ENCODE results near the gene NAA38.
A peak's percentile ranks its signal among the peaks of the same experiment; 100 is the strongest.

NAA38 gene

DNA sequence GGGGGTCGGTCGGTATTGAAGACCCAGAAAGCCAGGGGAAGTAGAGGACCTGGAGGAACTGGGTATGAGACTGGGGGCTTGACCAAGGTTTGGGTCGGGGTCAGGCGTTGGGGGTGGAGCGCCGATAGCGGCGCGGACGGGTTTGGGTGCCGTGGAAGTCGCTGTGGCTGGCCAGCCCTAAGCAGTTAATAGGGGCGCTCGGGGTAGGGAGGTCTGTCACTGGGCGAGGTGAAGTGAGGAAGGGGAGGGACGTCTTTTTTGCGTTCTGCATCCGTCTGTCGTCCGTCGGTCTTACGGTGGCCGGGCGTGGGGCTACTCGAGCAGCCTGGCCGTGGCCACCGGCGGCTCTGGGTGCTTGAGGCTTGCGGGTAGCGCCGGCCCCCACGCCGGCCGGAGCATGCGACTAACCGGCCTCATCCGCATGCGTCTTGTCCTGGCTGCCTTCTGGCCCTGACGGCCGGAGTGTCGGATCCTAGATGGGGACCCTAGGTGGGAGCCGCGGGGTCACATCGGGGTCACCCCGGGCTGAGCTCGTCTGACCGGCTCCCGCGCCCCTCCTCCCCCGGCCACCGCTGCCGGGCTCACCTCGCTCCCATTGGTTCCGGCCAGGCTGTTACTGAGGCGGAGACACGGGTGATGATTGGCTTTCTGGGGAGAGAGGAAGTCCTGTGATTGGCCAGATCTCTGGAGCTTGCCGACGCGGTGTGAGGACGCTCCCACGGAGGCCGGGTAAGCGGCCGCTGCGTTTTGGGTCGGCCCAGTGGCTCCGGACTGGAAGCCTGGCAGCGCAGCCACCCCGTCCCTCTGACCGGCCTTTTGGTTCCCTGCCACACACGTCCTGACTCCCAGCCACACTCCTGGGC lies 12.8 kb downstream of the NAA38 start:
- Histone ChIP-seq H3K27ac (ENCODE audit: extremely low read depth, low read depth, low read length) (peak overlapping the region; percentile 96), H3K4me3 (ENCODE audit: low read depth, low read length) (peak overlapping the region; percentile 70), H3K36me3 (ENCODE audit: control insufficient read depth in 2 of 2, insufficient read depth in 1 of 2, low read length in 2 of 2) (peaks cover 9 to 40% of the 10 kb centered on the region in 2 experiments), H3K9me3 (ENCODE audit: control insufficient read depth, insufficient read depth, low read depth, low read length) (no peaks in the 10 kb centered on the region), H3K4me1 (ENCODE audit: control insufficient read depth, insufficient read depth, low read length) (peaks cover 16% of the 10 kb centered on the region)
- ChIA-PET POLR2A (interaction anchor here (0.5 to 7.7 kb wide), 22 partner anchors 8 to 278 kb away, joined by 3 to 110 read pairs (median 4); partner anchors contain the start of genes ATP1B2, CNTROB, CYB5D1 and DNAH2), CTCF (interaction anchor here (1.0 to 2.9 kb wide), 7 partner anchors 10 to 101 kb away, joined by 3 to 15 read pairs (median 3); partner anchors contain the start of gene NAA38)
- TF ChIP-seq CTCF (tag by site-specific recombination; IDR thresholded peaks at IDR 0.05) (0 out of 2 replicates have a peak, but pooled peaks have one; percentile 49), ZNF37A (tag by site-specific recombination; IDR thresholded peaks at IDR 0.05) (no peak), ZBTB7A (tag by site-specific recombination; IDR thresholded peaks at IDR 0.05; ENCODE audit: low read depth) (peak; percentile 89), HOXA7 (CRISPR knock-in tag; IDR thresholded peaks at IDR 0.05; ENCODE audit: borderline replicate concordance) (no peak), ZNF335 (tag by site-specific recombination; conservative IDR thresholded peaks at IDR 0.05) (peak; percentile 71), ZBTB26 (tag by site-specific recombination; optimal IDR thresholded peaks at IDR 0.05) (peak; percentile 33), KLF10 (tag by site-specific recombination; IDR thresholded peaks at IDR 0.05) (no peak), ZNF561 (tag by site-specific recombination; IDR thresholded peaks at IDR 0.05; ENCODE audit: borderline replicate concordance) (0 out of 2 replicates have a peak, but pooled peaks have one; percentile 24), HOXC10 (CRISPR knock-in tag; IDR thresholded peaks at IDR 0.05) (no peak), ZNF214 (tag by site-specific recombination; IDR thresholded peaks at IDR 0.05; ENCODE audit: borderline replicate concordance) (no peak), ZBTB8A (tag by site-specific recombination; IDR thresholded peaks at IDR 0.05) (peak; percentile 43; the same call in 1 of the 2 replicates), ZSCAN5A (tag by site-specific recombination; IDR thresholded peaks at IDR 0.05) (peak; percentile 36; the same call in 1 of the 2 replicates), GLIS1 (tag by site-specific recombination; IDR thresholded peaks at IDR 0.05) (peak; percentile 55; the same call in 1 of the 2 replicates), ZNF350 (tag by site-specific recombination; IDR thresholded peaks at IDR 0.05) (no peak), ZNF677 (tag by site-specific recombination; IDR thresholded peaks at IDR 0.05) (no peak), OVOL3 (tag by site-specific recombination; IDR thresholded peaks at IDR 0.05) (no peak), ZNF529 (tag by site-specific recombination; IDR thresholded peaks at IDR 0.05; ENCODE audit: insufficient replicate concordance) (no peak), ZNF843 (tag by site-specific recombination; IDR thresholded peaks at IDR 0.05) (0 out of 2 replicates have a peak, but pooled peaks have one; percentile 31), ZNF629 (tag by site-specific recombination; IDR thresholded peaks at IDR 0.05) (peak; percentile 90), ZNF423 (tag by site-specific recombination; IDR thresholded peaks at IDR 0.05) (peak; percentile 15; the same call in 1 of the 2 replicates), ZNF132 (tag by site-specific recombination; IDR thresholded peaks at IDR 0.05; ENCODE audit: borderline replicate concordance) (no peak)
- TF ChIP-seq, protein P1, sequence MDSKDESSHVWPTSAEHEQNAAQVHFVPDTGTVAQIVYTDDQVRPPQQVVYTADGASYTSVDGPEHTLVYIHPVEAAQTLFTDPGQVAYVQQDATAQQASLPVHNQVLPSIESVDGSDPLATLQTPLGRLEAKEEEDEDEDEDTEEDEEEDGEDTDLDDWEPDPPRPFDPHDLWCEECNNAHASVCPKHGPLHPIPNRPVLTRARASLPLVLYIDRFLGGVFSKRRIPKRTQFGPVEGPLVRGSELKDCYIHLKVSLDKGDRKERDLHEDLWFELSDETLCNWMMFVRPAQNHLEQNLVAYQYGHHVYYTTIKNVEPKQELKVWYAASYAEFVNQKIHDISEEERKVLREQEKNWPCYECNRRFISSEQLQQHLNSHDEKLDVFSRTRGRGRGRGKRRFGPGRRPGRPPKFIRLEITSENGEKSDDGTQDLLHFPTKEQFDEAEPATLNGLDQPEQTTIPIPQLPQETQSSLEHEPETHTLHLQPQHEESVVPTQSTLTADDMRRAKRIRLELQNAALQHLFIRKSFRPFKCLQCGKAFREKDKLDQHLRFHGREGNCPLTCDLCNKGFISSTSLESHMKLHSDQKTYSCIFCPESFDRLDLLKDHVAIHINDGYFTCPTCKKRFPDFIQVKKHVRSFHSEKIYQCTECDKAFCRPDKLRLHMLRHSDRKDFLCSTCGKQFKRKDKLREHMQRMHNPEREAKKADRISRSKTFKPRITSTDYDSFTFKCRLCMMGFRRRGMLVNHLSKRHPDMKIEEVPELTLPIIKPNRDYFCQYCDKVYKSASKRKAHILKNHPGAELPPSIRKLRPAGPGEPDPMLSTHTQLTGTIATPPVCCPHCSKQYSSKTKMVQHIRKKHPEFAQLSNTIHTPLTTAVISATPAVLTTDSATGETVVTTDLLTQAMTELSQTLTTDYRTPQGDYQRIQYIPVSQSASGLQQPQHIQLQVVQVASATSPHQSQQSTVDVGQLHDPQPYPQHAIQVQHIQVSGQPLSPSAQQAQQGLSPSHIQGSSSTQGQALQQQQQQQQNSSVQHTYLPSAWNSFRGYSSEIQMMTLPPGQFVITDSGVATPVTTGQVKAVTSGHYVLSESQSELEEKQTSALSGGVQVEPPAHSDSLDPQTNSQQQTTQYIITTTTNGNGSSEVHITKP (tag by site-specific recombination; IDR thresholded peaks at IDR 0.05), result peak; percentile 99
- TF ChIP-seq, protein P2, sequence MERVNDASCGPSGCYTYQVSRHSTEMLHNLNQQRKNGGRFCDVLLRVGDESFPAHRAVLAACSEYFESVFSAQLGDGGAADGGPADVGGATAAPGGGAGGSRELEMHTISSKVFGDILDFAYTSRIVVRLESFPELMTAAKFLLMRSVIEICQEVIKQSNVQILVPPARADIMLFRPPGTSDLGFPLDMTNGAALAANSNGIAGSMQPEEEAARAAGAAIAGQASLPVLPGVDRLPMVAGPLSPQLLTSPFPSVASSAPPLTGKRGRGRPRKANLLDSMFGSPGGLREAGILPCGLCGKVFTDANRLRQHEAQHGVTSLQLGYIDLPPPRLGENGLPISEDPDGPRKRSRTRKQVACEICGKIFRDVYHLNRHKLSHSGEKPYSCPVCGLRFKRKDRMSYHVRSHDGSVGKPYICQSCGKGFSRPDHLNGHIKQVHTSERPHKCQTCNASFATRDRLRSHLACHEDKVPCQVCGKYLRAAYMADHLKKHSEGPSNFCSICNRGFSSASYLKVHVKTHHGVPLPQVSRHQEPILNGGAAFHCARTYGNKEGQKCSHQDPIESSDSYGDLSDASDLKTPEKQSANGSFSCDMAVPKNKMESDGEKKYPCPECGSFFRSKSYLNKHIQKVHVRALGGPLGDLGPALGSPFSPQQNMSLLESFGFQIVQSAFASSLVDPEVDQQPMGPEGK (tag by site-specific recombination; IDR thresholded peaks at IDR 0.05), result peak; percentile 80
- TF ChIP-seq, protein P3, sequence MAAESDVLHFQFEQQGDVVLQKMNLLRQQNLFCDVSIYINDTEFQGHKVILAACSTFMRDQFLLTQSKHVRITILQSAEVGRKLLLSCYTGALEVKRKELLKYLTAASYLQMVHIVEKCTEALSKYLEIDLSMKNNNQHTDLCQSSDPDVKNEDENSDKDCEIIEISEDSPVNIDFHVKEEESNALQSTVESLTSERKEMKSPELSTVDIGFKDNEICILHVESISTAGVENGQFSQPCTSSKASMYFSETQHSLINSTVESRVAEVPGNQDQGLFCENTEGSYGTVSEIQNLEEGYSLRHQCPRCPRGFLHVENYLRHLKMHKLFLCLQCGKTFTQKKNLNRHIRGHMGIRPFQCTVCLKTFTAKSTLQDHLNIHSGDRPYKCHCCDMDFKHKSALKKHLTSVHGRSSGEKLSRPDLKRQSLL (tag by site-specific recombination; IDR thresholded peaks at IDR 0.05), result peak; percentile 71

All from HEK293 (cell line).